NOMO-1 treated with dmso at 0.1 percent for 144 hours (cell line): Measurements from ENCODE around the gene LUC7L.

Experiments used
- DNase-seq: peaks from one replicate; lab custom pipeline; 2025; ENCODE audit not compliant: unreplicated experiment; lab: John Stamatoyannopoulos, UW

The LUC7L gene

GRCh38 chr16:149024-149660, 80.1 kb downstream of the LUC7L start:
- no peak for DNase-seq

- DNase-seq: no peak
Observed at GRCh38 chr16:146646-147045, 82.6 kb downstream of the LUC7L start.

- DNase-seq: no peak
Observed at GRCh38 chr16:144797-145252, 84.4 kb downstream of the LUC7L start.

GRCh38 chr16:143456-143855, 85.8 kb downstream of the LUC7L start:
- DNase-seq: no peak

- no peak for DNase-seq
Observed at GRCh38 chr16:143047-143446, 86.2 kb downstream of the LUC7L start.

- DNase-seq: no peak
Observed at GRCh38 chr16:142405-142967, 86.8 kb downstream of the LUC7L start.

- DNase-seq: no peak
Observed at GRCh38 chr16:140175-140857, 88.9 kb downstream of the LUC7L start.
